NCI-H2029 treated with DMSO at 0.1 percent for 48 hours (cell line): ENCODE measurements around the gene UNC93B1.

Experiments used
- DNase-seq: peaks from one replicate; lab custom pipeline; 2025; lab: John Stamatoyannopoulos, UW

UNC93B1 gene

DNA sequence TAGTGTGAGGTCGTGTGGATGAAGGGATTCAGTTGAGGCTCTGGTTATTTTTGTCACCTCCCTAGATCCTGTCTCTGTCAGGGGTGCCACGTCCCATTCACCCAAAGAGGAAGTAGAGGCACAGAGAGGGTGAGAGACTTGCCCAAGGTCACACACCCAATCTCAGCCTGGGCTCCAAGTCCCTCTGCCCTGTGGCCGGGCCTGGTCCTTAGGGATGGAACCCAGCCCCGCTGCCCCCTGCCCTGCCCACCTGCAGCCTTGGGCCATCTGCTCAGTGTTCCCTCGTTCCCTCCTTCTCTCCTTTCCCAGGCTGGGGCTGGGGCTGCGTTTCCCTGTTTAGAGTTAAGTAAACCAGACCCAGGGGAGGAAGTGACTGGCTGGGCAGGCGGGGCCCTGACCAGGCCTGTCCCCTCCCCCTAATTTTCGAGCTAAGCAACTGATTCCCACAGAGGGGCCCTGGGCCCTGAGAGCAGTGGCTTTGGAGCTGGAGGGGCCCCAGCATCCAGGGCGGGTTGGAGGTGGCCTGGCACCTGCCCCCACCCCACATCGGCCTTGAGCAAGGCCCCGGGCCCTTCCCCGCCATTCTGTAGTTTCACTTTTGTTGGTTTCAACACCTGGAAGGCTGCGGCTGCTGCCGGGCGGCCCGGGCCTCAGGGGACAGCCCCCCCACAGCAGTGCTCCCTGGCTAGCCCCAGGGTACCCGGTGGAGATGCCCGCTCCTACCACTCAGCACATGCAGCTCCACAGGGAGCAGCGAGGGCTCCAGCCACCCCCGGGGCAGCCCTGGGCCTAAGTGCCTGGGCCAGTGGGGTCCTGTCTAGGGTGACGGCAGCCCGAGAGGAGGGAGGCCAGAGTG, 36.4 kb upstream of the UNC93B1 start:
- no peak for DNase-seq

GRCh38 chr11:68039526-68040086, 35.7 kb upstream of the UNC93B1 start:
- DNase-seq, result no peak

DNA sequence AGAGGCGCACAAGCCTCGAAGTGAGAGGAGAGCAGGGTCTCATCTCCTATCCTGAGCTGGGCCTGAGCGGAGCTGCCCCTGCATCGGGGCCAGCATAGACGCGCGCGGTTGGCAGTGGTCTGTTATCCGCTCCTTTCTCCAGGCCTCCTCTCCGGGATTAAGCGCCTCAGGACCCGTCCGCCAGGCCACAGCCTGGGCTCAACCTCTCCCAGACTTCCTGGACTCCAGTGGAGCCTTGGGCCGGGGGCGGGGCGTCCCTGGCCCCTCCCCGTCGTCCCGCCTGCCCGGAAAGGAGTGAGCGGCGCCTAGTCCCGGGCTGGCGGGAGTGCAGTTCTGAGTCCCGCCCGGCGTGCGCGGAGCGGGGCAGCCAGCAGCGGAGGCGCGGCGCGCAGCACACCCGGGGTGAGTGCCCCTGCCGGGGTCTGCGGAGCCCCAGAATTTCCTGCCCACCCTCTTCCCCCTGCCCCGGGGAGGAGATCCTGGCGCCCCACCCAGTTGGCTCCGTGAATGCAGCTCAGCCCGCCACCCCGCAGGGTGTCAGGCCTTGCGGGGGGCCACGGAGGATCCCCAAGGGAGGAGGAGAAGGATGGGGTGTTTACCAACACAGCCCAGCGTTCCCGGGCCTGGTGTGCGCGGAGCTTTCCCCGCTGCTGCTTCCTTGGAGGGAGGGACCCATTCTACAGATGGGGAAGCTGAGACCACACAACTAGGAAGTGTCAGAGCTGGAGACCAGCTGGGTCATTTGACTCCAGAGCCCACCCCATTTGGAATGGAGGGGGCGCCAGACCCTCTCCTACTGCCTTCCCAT, 35.0 kb upstream of the UNC93B1 start, which contains the start of gene TCIRG1:
Gene TCIRG1 (plus strand): TSS at position 308 of the 808 bp plus-strand sequence. CDS start 2,247 bp downstream, outside the sequence.
- DNase-seq, result peak; percentile 34

DNA sequence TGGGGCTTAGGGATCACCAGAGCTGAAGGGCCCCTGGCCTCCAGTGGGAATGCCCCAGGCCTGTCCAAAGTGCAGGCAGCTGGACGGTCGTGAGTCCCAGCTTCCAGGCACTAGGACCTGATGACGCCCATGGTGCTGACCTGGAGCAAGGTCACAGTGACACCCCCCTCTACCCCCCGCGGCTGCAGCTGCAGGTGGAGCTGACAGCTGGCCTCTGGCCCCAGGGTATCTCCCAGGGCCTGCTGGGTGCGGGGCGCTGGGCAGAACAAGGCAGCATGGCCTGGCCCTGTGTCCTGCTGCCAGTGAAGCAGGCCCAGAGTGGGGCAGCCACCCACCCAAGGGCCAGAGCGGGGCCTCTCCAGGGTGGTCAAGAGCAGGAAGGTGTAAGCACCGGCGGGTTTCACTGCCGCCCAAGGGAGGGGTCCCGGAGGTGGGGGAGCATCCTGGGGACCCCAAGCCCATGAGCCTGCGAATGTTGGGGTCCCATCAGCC, 34.4 kb upstream of the UNC93B1 start:
- DNase-seq, result no peak

DNA sequence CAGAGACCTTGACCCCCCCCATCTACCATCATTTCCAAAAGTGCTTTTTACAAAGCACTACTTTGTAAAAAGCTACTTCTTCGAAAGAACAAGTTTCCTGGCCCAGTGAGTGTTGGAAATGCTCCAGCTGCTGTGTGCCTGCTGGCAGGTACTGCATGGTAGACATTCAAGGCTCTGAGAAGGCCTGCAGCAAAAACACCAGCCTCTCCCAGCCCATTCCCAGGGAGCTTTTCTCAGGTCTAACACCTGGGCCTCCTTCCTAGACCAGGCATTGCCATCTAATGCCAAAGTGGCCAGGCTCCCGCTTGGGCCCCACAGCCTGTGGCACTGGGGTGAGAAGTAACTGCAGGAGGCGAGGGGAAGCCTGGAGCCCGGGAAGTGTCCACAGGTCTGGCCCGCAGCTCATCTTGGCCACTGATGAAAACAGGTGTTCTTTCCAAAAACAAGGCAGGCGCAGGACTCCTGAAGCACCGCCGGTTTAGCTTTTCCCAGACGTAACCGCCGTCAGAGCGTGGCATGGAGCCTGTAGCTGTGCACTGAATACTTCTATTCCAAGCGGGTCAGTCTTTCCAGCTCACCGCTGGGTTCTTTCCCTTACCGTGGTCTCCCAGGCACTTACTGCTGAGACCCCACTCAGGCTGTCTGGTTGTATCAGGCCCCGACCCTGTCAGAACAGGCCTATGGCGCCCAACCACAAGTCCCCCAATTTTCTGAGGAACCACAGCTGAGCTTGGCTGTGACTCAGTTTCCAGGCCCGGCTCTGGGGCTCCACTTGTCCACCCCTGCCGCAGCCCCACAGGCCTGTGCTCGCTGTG, 33.7 kb upstream of the UNC93B1 start:
- no peak for DNase-seq

- no peak for DNase-seq
Measured at GRCh38 chr11:68036717-68037239, 32.9 kb upstream of the UNC93B1 start.

- no peak for DNase-seq
Measured at GRCh38 chr11:68036141-68036716, 32.3 kb upstream of the UNC93B1 start.

- DNase-seq, result no peak
Measured at GRCh38 chr11:68035266-68035876, 31.5 kb upstream of the UNC93B1 start.

- DNase-seq, result no peak
Measured at GRCh38 chr11:68033708-68034045, 29.8 kb upstream of the UNC93B1 start.

GRCh38 chr11:68032997-68033707, 29.3 kb upstream of the UNC93B1 start:
- no peak for DNase-seq

GRCh38 chr11:68032003-68032402, 28.1 kb upstream of the UNC93B1 start:
- no peak for DNase-seq

GRCh38 chr11:68031144-68031464, 27.2 kb upstream of the UNC93B1 start:
- no peak for DNase-seq

DNA sequence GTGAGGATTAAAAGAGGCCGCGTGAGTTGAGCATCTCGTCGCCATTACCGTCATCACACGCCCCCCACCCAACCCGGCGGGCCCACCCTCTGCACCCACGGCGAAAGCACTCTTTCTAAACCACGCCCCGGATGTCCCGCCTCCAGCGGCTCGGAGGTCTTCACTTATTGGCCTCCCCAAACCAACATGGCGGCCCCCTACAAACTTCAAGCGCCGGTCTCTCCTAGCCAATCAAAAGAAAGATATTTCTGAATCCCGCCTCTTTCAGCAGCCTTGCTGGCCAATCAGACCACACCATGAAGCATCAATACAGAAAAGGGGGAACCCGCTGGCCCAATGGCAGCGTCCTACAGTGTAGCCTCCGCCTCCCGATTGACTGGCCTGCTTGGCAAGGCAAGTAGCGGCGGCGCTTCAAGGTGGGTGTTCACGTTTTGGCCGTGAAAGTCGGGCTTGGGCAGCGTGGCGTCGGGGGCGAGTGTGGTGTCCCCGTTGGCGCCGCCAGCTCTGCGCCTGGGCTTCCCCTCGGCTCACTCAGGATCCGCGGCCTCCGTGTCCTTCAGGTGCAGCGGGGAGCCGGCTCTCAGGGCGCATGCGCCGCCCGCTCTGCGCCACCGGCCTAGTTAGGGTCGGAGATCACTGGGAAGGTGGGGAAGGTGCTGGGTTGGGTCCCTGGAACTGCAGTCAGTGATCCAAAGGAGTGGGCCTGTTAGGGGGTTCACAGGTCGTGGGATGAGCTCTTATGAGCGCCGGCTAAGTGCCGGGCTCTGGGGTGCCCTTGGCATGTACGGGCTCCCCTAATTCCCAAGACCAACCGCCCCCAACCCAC, 26.6 kb upstream of the UNC93B1 start, which contains the start of gene NDUFS8:
Gene NDUFS8 (plus strand): TSS at position 364 of the 826 bp plus-strand sequence. CDS start 1,471 bp downstream, outside the sequence.
- peak; percentile 99 for DNase-seq

DNA sequence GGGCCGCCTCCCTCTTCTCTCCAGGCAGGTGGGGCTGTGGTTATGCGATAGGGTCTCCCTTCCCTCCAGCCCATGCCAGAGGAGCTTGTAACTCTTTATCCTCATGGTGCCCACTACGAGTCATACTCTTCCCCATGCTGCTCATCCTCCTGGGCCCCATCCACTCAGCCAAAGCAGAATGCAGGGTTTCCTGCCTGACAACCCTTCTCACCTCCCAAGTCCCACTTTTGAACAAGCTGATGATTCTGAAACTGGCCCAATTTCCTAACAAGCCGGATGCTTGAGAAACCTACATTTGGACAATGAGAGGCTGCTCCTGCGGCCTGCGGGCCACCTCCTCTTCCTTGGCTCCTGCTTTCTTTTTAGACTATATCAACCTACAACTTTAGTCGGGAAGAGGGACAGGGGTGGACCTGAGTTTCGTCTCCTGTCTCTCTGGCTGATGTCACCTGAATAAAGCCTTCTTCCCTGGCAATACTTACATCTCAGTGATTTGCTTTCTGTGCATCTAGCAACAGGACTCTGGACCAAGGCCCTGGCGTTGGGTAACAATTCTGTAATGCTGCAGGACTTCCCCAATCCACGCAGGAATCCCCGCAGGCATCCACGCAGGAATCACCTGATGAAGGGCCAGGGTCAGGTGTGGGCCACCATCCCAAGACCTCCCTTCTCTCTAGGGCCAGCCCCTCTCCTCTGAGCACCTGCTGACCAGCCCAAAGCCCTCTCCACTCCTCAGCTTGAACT, 25.1 kb upstream of the UNC93B1 start:
- DNase-seq, result no peak

DNA sequence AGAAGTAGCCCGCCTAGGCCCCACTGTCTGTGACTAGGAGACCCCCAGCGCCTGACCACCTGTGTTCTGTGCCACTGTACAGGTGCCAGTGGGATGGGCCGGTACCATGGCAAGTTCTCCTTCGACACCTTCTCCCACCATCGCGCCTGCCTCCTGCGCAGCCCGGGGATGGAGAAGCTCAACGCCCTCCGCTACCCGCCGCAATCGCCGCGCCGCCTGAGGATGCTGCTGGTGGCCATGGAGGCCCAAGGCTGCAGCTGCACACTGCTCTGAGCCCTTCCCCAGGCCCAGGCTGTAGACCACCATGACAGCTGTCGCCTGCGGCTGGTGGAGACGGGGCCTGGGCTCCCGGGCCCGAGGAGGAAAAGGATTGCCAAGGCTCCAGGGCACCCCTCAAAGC, 23.8 kb upstream of the UNC93B1 start:
- DNase-seq, result no peak

- peak; percentile 40 for DNase-seq
Measured at GRCh38 chr11:68026391-68027105, 22.7 kb upstream of the UNC93B1 start.

GRCh38 chr11:68025047-68025446, 21.1 kb upstream of the UNC93B1 start:
- DNase-seq, result no peak

GRCh38 chr11:68024508-68024907, 20.6 kb upstream of the UNC93B1 start:
- no peak for DNase-seq
